PC-3 (cell line): Measurements from ENCODE around the gene PLEKHA6. TPM values are rescaled to one million over a fixed set of nuclear protein-coding genes. Genes with fewer than 3 reads are reported as not detected.

Source experiments
- ATAC-seq: fragments of 200-7000 bp; cut with Tn5 transposase; 2 replicates; pipeline ENCODE4 v1.9.1; 2020; ENCODE audit warnings: mild to moderate bottlenecking, moderate library complexity
- BruUV-seq: library from RNA; stranded (reverse); fragments of 400-500 nt; replicated peaks from 2 replicates; lab custom pipeline; 2021; lab: Mats Ljungman, UMichigan
- CTCF ChIA-PET: fragments of 300-600 bp; sonication (Branson Sonifier 250); formaldehyde crosslinking; loops from one replicate; lab custom pipeline; 2022; ENCODE audit warnings: antibody characterized with exemption; lab: Charles Lee
- POLR2A ChIA-PET: fragments of 300-600 bp; sonication (Branson Sonifier 250); formaldehyde crosslinking; loops from one replicate; lab custom pipeline; 2022; ENCODE audit warnings: antibody characterized with exemption; ENCODE audit not compliant: unreplicated experiment; lab: Charles Lee
- DNase-seq: peaks from one replicate; pipeline ENCODE4 v3.0.0-alpha.2; 2015
- H2AFZ ChIP-seq: fragments of 300-600 bp; sonication (generic); 2 replicates; pipeline ENCODE4 v1.6.0; 2016; ENCODE audit warnings: antibody characterized with exemption, low read length
- H3F3A ChIP-seq: fragments of 300-600 bp; sonication (generic); one replicate; pipeline ENCODE4 v1.6.0; 2017; ENCODE audit warnings: antibody characterized with exemption, low read length, control low read depth, mild to moderate bottlenecking; ENCODE audit not compliant: unreplicated experiment
- H3K27ac ChIP-seq: fragments of 300-600 bp; sonication (generic); 2 replicates; pipeline ENCODE4 v1.5.1; 2016; ENCODE audit warnings: mild to moderate bottlenecking, low read length
- H3K27me3 ChIP-seq: fragments of 300-600 bp; sonication (generic); 2 replicates; pipeline ENCODE4 v1.6.1; 2016; ENCODE audit warnings: low read length, mixed read lengths
- H3K36me3 ChIP-seq: fragments of 300-600 bp; sonication (generic); 2 replicates; pipeline ENCODE4 v1.6.1; 2016; ENCODE audit warnings: low read depth, mixed run types, low read length, mixed read lengths
- H3K4me1 ChIP-seq: fragments of 300-600 bp; sonication (generic); 2 replicates; pipeline ENCODE4 v1.5.1; 2016; ENCODE audit warnings: low read length; ENCODE audit not compliant: insufficient read depth
- H3K4me2 ChIP-seq: fragments of 300-600 bp; sonication (generic); 2 replicates; pipeline ENCODE4 v1.6.0; 2016; ENCODE audit warnings: low read length
- H3K4me3 ChIP-seq: fragments of 300-600 bp; sonication (generic); 2 replicates; pipeline ENCODE4 v1.5.1; 2016; ENCODE audit warnings: mild to moderate bottlenecking, low read length, mixed read lengths
- H3K79me2 ChIP-seq: fragments of 300-600 bp; sonication (generic); 2 replicates; pipeline ENCODE4 v1.6.1; 2017; ENCODE audit warnings: low read length, mixed read lengths
- H3K9ac ChIP-seq: fragments of 300-600 bp; sonication (generic); 2 replicates; pipeline ENCODE4 v1.6.0; 2016; ENCODE audit warnings: mild to moderate bottlenecking, low read length
- H3K9me2 ChIP-seq: fragments of 300-600 bp; sonication (generic); replicated peaks from 2 replicates; pipeline ENCODE4 v1.6.1; 2016; ENCODE audit warnings: mixed run types, low read length, mixed read lengths
- H3K9me3 ChIP-seq: fragments of 300-600 bp; sonication (generic); 2 replicates; pipeline ENCODE4 v1.6.1; 2016; ENCODE audit warnings: low read length, mixed read lengths
- H4K20me1 ChIP-seq: fragments of 300-600 bp; sonication (generic); 2 replicates; pipeline ENCODE4 v1.6.1; 2016; ENCODE audit warnings: low read length, mixed read lengths
- EZH2 ChIP-seq: fragments of 300-600 bp; sonication (generic); IDR thresholded peaks from one replicate; pipeline ENCODE4 v1.6.1; 2017; ENCODE audit warnings: antibody characterized with exemption, mild to moderate bottlenecking, low read length; ENCODE audit not compliant: unreplicated experiment
- EZH2phosphoT487 ChIP-seq: fragments of 300-600 bp; sonication (generic); IDR thresholded peaks from 2 replicates; pipeline ENCODE4 v1.6.1; 2018; ENCODE audit warnings: mild to moderate bottlenecking, antibody characterized with exemption, low read length, borderline replicate concordance
- intact Hi-C: fragments of 100-400 bp; cut with micrococcal nuclease; formaldehyde crosslinking; loops from 2 replicates; pipeline ENCODE4 v1.9.0; 2023
- total RNA-seq: library from RNA; depleted of rRNA; stranded (reverse); fragments of >200 nt; gene quantifications from 2 replicates; pipeline ENCODE4 v1.2.3, GENCODE V29; 2014
- TF ChIP-seq, protein P1 (sequence below): fragments of 300-600 bp; sonication (generic); conservative IDR thresholded peaks from 2 replicates; pipeline ENCODE4 v1.5.1; 2017; ENCODE audit warnings: antibody characterized with exemption, low read depth, mild to moderate bottlenecking, low read length

Gene PLEKHA6
- total RNA-seq, 1 experiment from 2014 or later = 53.8 TPM

DNA sequence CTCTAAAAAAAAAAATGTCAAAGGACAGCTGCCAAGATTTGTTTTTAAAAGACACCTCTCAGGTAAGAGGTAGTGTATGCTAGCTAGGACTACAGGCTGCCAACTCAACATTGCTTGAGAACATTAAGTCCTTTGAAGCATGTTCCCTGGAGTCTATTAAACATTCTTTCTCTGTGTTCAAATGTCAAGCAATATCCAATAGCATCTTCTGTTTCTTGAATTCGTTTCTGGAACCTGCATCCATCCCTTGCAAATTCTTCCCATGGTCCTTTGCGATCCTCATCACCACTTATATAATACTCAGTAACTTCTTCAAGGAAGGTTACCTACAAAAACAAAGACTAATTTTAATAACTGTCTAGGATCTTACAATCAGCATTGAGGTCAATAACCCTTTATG is 46.3 kb upstream of the PLEKHA6 start:
- Histone ChIP-seq H3K4me2 (peak overlapping the region; percentile 85), H3K4me3 (peak overlapping the region; percentile 80), H3K9me3 (no peaks in the 10 kb centered on the region), H3K36me3 (peaks cover 65% of the 10 kb centered on the region), H3K4me1 (peaks cover 24% of the 10 kb centered on the region), H3F3A (no peaks in the 10 kb centered on the region), H2AFZ (no peak overlapping the region), H3K9ac (no peak overlapping the region), H3K27me3 (no peaks in the 10 kb centered on the region), H3K79me2 (peaks cover 98% of the 10 kb centered on the region), H3K27ac (no peak overlapping the region), H4K20me1 (peaks cover 78% of the 10 kb centered on the region), H3K9me2 (no peaks in the 10 kb centered on the region)
- POLR2A ChIA-PET = interaction anchor here (0.7 kb wide), 1 partner anchor 110 kb away, joined by 4 read pairs; the partner anchor contains the start of gene MDM4
- no peak for DNase-seq
- ATAC-seq = no peak
- CTCF ChIA-PET = no interaction called here
- no TSS peak for BruUV-seq
- TF ChIP-seq, protein P1, sequence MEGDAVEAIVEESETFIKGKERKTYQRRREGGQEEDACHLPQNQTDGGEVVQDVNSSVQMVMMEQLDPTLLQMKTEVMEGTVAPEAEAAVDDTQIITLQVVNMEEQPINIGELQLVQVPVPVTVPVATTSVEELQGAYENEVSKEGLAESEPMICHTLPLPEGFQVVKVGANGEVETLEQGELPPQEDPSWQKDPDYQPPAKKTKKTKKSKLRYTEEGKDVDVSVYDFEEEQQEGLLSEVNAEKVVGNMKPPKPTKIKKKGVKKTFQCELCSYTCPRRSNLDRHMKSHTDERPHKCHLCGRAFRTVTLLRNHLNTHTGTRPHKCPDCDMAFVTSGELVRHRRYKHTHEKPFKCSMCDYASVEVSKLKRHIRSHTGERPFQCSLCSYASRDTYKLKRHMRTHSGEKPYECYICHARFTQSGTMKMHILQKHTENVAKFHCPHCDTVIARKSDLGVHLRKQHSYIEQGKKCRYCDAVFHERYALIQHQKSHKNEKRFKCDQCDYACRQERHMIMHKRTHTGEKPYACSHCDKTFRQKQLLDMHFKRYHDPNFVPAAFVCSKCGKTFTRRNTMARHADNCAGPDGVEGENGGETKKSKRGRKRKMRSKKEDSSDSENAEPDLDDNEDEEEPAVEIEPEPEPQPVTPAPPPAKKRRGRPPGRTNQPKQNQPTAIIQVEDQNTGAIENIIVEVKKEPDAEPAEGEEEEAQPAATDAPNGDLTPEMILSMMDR = no peak
- TF ChIP-seq EZH2 (no peak), EZH2phosphoT487 (no peak)
- intact Hi-C loops = loop anchor here (5.0 kb wide), 1 partner anchor 89 kb away; no protein-coding TSS in a partner anchor

DNA sequence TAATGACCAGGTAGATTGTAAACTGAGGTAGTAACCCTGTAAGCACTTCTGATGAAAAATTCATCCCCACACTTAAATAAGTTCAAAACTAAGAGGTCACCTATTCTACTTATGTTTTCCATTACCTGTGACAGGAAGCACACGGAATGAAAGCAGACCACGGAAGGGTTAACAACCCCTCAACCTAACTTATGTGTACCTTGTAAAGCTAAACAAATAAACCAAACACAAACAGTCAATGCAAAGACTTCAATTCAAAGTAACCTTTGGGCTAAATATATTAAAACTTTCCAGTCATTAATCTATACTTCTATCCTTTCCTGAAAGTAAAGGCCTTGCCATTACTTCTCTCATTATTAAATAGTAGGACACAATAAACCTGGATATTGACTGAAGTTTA is 44.9 kb upstream of the PLEKHA6 start:
- ChIA-PET CTCF (no interaction called here), POLR2A (interaction anchor here (0.6 kb wide), 1 partner anchor 13 kb away, joined by 3 read pairs; no protein-coding TSS in a partner anchor)
- ATAC-seq (no peak), DNase-seq (no peak)
- peaks cover 86% of the 10 kb centered on the region for H3K79me2 ChIP-seq
- no peaks in the 10 kb centered on the region for H3K27me3 ChIP-seq
- no peak overlapping the region for H3K9ac ChIP-seq
- no peak overlapping the region for H3K27ac ChIP-seq
- BruUV-seq = no TSS peak
- H3F3A ChIP-seq = no peaks in the 10 kb centered on the region
- intact Hi-C loops = loop anchor here (5.0 kb wide), 1 partner anchor 87 kb away; no protein-coding TSS in a partner anchor
- peaks cover 68% of the 10 kb centered on the region for H4K20me1 ChIP-seq
- no peaks in the 10 kb centered on the region for H3K9me2 ChIP-seq
- H3K4me2 ChIP-seq = peak overlapping the region; percentile 85; the same call in 1 of the 2 replicates
- no peaks in the 10 kb centered on the region for H3K9me3 ChIP-seq
- peaks cover 24% of the 10 kb centered on the region for H3K4me1 ChIP-seq
- H3K4me3 ChIP-seq = peak overlapping the region; percentile 80; the same call in 1 of the 2 replicates
- TF ChIP-seq EZH2phosphoT487 = no peak
- TF ChIP-seq EZH2 = no peak
- TF ChIP-seq, protein P1 = no peak
- H3K36me3 ChIP-seq = peaks cover 71% of the 10 kb centered on the region
- no peak overlapping the region for H2AFZ ChIP-seq

DNA sequence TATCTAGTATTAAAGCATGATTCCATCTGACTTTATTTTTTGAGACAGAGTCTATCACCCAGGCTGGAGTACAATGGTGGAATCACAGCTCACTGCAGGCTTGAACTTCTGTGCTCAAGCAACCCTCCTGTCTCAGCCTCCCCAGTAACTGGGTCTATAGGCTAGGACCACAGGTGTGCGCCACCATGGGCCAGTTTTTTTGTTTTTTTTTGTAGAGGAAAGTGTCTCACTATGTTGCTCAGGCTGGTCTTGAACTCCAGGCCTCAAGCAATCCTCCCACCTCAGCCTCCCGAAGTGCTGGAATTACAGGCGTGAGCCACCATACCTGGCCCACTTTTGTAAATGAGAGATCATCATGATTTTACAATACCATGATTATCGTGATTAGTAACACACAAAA is 42.7 kb upstream of the PLEKHA6 start:
- intact Hi-C loops = no loop called here
- POLR2A ChIA-PET = no interaction called here

More for the DNA sequence above, 42.7 kb upstream of the PLEKHA6 start:
- Histone ChIP-seq H3K27me3 (no peaks in the 10 kb centered on the region), H3K9me2 (no peaks in the 10 kb centered on the region), H3K4me2 (no peak overlapping the region), H2AFZ (no peak overlapping the region), H3K36me3 (peaks cover 66% of the 10 kb centered on the region), H3K9me3 (no peaks in the 10 kb centered on the region), H3K9ac (no peak overlapping the region), H3K4me1 (peaks cover 28% of the 10 kb centered on the region), H3K4me3 (no peak overlapping the region), H4K20me1 (peaks cover 45% of the 10 kb centered on the region), H3F3A (no peaks in the 10 kb centered on the region), H3K79me2 (peaks cover 64% of the 10 kb centered on the region), H3K27ac (no peak overlapping the region)
- no peak for DNase-seq
- CTCF ChIA-PET = no interaction called here
- BruUV-seq = no TSS peak
- ATAC-seq = no peak
- TF ChIP-seq EZH2 (no peak), EZH2phosphoT487 (no peak)
- TF ChIP-seq, protein P1 = no peak
